Chondrocyte (in vitro differentiated cells): ENCODE data around the gene MEGF6. TPM values are rescaled to one million over a fixed set of nuclear protein-coding genes. Genes with fewer than 3 reads are reported as not detected.

Source experiments
- DNase-seq: peaks from one replicate; pipeline ENCODE4 v3.0.0; 2021; ENCODE audit warnings: mixed read lengths, low spot score
- H3K27ac Mint-ChIP-seq: one replicate; pipeline ENCODE4 v1.8.0; 2021; ENCODE audit warnings: mild to moderate bottlenecking, moderate library complexity, mixed read lengths; ENCODE audit not compliant: unreplicated experiment
- H3K27me3 Mint-ChIP-seq: 2 replicates; pipeline ENCODE4 v1.8.0; 2021; ENCODE audit warnings: low read depth, mixed read lengths
- H3K36me3 Mint-ChIP-seq: 2 replicates; pipeline ENCODE4 v1.8.0; 2021; ENCODE audit warnings: low read depth, mixed read lengths
- H3K4me1 Mint-ChIP-seq: 2 replicates; pipeline ENCODE4 v1.8.0; 2021; ENCODE audit warnings: low read depth, mild to moderate bottlenecking, mixed read lengths
- H3K4me3 Mint-ChIP-seq: one replicate; pipeline ENCODE4 v1.8.0; 2021; ENCODE audit warnings: mild to moderate bottlenecking, moderate library complexity, mixed read lengths; ENCODE audit not compliant: unreplicated experiment
- H3K9me3 Mint-ChIP-seq: 2 replicates; pipeline ENCODE4 v1.8.0; 2021; ENCODE audit warnings: low read depth, mixed read lengths
- CTCF ChIP-seq: fragments of 200-600 bp; sonication (generic); IDR thresholded peaks from 2 replicates; pipeline ENCODE4 v1.5.0; 2021; ENCODE audit warnings: antibody characterized with exemption, mild to moderate bottlenecking, moderate library complexity
- total RNA-seq: library from RNA; stranded (reverse); gene quantifications from 3 replicates; pipeline ENCODE4 v1.2.1, GENCODE V29; 2021

The MEGF6 gene
- total RNA-seq, 1 donor from 2014 or later: 328 TPM

- no peaks in the 10 kb centered on the region for H3K27me3 Mint-ChIP-seq
- no peaks in the 10 kb centered on the region for H3K36me3 Mint-ChIP-seq
- H3K4me1 Mint-ChIP-seq: peaks cover 7% of the 10 kb centered on the region
- no peak for TF ChIP-seq CTCF
- H3K27ac Mint-ChIP-seq: no peak overlapping the region
- H3K9me3 Mint-ChIP-seq: no peaks in the 10 kb centered on the region
- DNase-seq: no peak
- no peak overlapping the region for H3K4me3 Mint-ChIP-seq
Observed at GRCh38 chr1:3569436-3569835, 41.9 kb downstream of the MEGF6 start.

- Mint-ChIP-seq H3K27ac (no peak overlapping the region), H3K4me1 (peaks cover 7% of the 10 kb centered on the region), H3K9me3 (no peaks in the 10 kb centered on the region), H3K36me3 (no peaks in the 10 kb centered on the region), H3K4me3 (no peak overlapping the region), H3K27me3 (no peaks in the 10 kb centered on the region)
- TF ChIP-seq CTCF: no peak
- no peak for DNase-seq
Observed at GRCh38 chr1:3568815-3569435, 42.4 kb downstream of the MEGF6 start.

GRCh38 chr1:3566951-3567804 lies 44.1 kb downstream of the MEGF6 start:
- H3K27me3 Mint-ChIP-seq: peaks cover 4% of the 10 kb centered on the region
- H3K4me1 Mint-ChIP-seq: no peaks in the 10 kb centered on the region
- TF ChIP-seq CTCF: no peak
- no peaks in the 10 kb centered on the region for H3K36me3 Mint-ChIP-seq
- no peak for DNase-seq
- H3K4me3 Mint-ChIP-seq: no peak overlapping the region
- no peaks in the 10 kb centered on the region for H3K9me3 Mint-ChIP-seq
- H3K27ac Mint-ChIP-seq: no peak overlapping the region

- no peak overlapping the region for H3K4me3 Mint-ChIP-seq
- no peaks in the 10 kb centered on the region for H3K9me3 Mint-ChIP-seq
- TF ChIP-seq CTCF: no peak
- H3K36me3 Mint-ChIP-seq: no peaks in the 10 kb centered on the region
- H3K27me3 Mint-ChIP-seq: peaks cover 8% of the 10 kb centered on the region
- DNase-seq: no peak
- no peaks in the 10 kb centered on the region for H3K4me1 Mint-ChIP-seq
- no peak overlapping the region for H3K27ac Mint-ChIP-seq
Observed at GRCh38 chr1:3566003-3566885, 45.1 kb downstream of the MEGF6 start.
